ENCODE results near the gene JAML. TPM values are rescaled to one million over a fixed set of nuclear protein-coding genes. Genes with fewer than 3 reads are reported as not detected.

JAML gene
- total RNA-seq, 1 donor from 2014 or later: 0.09 TPM

DNA sequence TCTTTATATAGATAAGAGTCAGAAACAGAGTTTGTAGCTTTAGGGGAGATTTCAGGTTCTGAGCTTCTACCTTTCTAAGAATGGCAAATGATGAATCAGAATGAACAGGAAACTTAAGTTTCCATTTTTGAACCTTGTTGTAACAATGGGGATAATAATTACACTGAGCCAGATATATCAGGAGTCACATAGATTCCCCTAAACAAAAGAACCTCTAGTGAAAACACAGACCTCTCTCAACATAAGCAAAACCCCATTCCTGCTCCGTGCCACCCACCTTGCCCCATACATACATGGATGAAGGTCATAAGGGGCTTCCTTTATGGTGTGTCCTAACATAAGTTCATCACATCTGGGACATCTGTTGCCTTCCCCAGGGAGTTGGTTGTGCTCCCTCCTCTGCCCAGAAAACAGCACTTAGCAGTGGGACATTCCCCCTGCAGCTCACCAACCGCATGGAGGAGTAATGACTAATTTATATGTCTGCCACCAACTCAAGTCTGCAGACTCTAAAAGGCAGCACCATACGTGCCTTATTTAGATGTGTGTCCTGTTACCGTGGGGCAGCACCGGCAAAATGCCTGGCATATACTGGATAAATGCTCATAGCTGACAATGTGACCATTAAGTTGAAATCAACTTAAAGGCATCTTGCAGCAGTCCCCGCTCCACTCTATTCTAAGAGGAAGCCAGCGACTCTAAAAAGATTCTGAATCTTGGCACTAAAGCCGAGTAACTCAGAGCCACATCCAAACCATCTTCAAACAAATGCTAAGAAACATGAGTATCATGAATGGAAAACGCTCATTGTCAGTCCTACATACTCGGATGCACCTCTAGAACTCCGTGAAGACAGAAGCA, 8.0 kb downstream of the JAML start:
- Mint-ChIP-seq H3K36me3 (no peaks in the 10 kb centered on the region), H3K9me3 (no peaks in the 10 kb centered on the region), H3K27me3 (ENCODE audit: insufficient read depth, low read depth) (no peaks in the 10 kb centered on the region), H3K27ac (no peak overlapping the region), H3K4me1 (peaks cover 15% of the 10 kb centered on the region), H3K4me3 (no peak overlapping the region)
- Histone ChIP-seq H3K79me2 (ENCODE audit: low read depth) (no peaks in the 10 kb centered on the region), H3F3A (ENCODE audit: low read depth) (peaks cover 19% of the 10 kb centered on the region), H3K9ac (no peak overlapping the region), H4K20me1 (ENCODE audit: low read depth) (no peaks in the 10 kb centered on the region), H3K9me3 (ENCODE audit: low read depth) (no peaks in the 10 kb centered on the region), H3K4me2 (no peak overlapping the region), H3K27ac (no peak overlapping the region), H3K36me3 (no peaks in the 10 kb centered on the region), H2AFZ (replicated peaks) (peak overlapping the region; percentile 22), H3K27me3 (no peaks in the 10 kb centered on the region), H3K4me1 (peaks cover 24% of the 10 kb centered on the region), H3K4me3 (no peak overlapping the region)
- TF ChIP-seq, protein P1, sequence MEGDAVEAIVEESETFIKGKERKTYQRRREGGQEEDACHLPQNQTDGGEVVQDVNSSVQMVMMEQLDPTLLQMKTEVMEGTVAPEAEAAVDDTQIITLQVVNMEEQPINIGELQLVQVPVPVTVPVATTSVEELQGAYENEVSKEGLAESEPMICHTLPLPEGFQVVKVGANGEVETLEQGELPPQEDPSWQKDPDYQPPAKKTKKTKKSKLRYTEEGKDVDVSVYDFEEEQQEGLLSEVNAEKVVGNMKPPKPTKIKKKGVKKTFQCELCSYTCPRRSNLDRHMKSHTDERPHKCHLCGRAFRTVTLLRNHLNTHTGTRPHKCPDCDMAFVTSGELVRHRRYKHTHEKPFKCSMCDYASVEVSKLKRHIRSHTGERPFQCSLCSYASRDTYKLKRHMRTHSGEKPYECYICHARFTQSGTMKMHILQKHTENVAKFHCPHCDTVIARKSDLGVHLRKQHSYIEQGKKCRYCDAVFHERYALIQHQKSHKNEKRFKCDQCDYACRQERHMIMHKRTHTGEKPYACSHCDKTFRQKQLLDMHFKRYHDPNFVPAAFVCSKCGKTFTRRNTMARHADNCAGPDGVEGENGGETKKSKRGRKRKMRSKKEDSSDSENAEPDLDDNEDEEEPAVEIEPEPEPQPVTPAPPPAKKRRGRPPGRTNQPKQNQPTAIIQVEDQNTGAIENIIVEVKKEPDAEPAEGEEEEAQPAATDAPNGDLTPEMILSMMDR (IDR thresholded peaks at IDR 0.05): no peak
- TF ChIP-seq EZH2 (IDR thresholded peaks at IDR 0.05) (no peak), EZH2phosphoT487 (IDR thresholded peaks at IDR 0.05) (no peak)
- DNase-seq (ENCODE audit: low spot score): no peak

DNA sequence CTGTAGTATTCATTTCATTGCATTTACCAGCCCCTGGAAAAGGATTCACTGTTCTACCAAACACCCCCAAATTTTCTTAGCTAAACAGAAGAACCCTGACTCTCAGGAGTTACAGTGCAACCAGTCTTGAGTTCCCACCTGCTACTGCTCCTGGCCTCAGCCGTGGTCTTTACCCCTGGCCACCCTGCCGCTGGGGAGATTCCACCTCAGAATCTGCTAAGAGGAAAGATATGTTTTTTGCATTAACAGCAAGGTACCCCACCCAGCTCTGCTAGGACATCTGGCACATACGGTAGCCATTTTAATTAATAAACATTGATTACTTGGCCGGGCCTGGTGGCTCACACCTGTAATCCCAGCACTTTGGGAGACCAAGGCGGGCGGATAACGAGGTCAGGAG, 9.0 kb downstream of the JAML start:
- H3K27me3 ChIP-seq: no peaks in the 10 kb centered on the region
- H3K4me1 ChIP-seq: peaks cover 35% of the 10 kb centered on the region
- H3K27ac ChIP-seq: no peak overlapping the region
- no peak overlapping the region for H3K4me3 ChIP-seq
- Mint-ChIP-seq H3K27me3 (ENCODE audit: insufficient read depth, low read depth) (peaks cover 5% of the 10 kb centered on the region), H3K4me1 (peaks cover 21% of the 10 kb centered on the region), H3K9me3 (no peaks in the 10 kb centered on the region), H3K27ac (no peak overlapping the region), H3K36me3 (no peaks in the 10 kb centered on the region), H3K4me3 (no peak overlapping the region)
- H3K9me3 ChIP-seq (ENCODE audit: low read depth): no peaks in the 10 kb centered on the region
- no peak overlapping the region for H3K4me2 ChIP-seq
- H3K9ac ChIP-seq: no peak overlapping the region
- H3K79me2 ChIP-seq (ENCODE audit: low read depth): no peaks in the 10 kb centered on the region
- H3F3A ChIP-seq (ENCODE audit: low read depth): peaks cover 30% of the 10 kb centered on the region
- H3K36me3 ChIP-seq: no peaks in the 10 kb centered on the region
- no peak for DNase-seq (ENCODE audit: low spot score)
- no peak for TF ChIP-seq EZH2phosphoT487 (IDR thresholded peaks at IDR 0.05)
- TF ChIP-seq EZH2 (IDR thresholded peaks at IDR 0.05): no peak
- H2AFZ ChIP-seq (replicated peaks): no peak overlapping the region
- H4K20me1 ChIP-seq (ENCODE audit: low read depth): no peaks in the 10 kb centered on the region

DNA sequence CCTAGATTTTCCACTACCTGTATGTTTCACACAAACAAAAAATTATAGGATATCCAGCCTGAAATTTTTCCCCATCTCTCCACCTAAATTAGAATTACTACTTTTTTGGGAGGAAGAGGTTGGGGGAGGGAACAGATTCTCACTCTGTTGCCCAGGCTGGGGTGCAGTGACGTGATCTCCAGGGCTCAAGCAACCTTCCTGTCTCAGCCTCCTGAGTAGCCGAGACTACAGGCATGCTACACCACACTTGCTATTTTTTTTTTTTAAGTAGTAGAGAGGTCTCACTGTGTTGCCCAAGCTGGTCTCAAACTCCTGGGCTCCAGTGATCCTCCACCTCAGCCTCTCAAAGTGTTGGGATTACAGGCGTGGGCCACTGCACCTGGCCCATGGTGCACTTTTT, 9.5 kb downstream of the JAML start:
- H3F3A ChIP-seq (ENCODE audit: low read depth): peaks cover 35% of the 10 kb centered on the region
- no peak overlapping the region for H3K4me3 ChIP-seq
- Mint-ChIP-seq H3K4me3 (no peak overlapping the region), H3K9me3 (no peaks in the 10 kb centered on the region), H3K36me3 (no peaks in the 10 kb centered on the region), H3K27me3 (ENCODE audit: insufficient read depth, low read depth) (peaks cover 5% of the 10 kb centered on the region), H3K4me1 (peaks cover 26% of the 10 kb centered on the region), H3K27ac (no peak overlapping the region)
- no peaks in the 10 kb centered on the region for H3K36me3 ChIP-seq
- DNase-seq (ENCODE audit: low spot score): no peak
- peaks cover 40% of the 10 kb centered on the region for H3K4me1 ChIP-seq
- H3K4me2 ChIP-seq: no peak overlapping the region
- H4K20me1 ChIP-seq (ENCODE audit: low read depth): no peaks in the 10 kb centered on the region
- no peaks in the 10 kb centered on the region for H3K9me3 ChIP-seq (ENCODE audit: low read depth)
- H3K27me3 ChIP-seq: no peaks in the 10 kb centered on the region
- no peaks in the 10 kb centered on the region for H3K79me2 ChIP-seq (ENCODE audit: low read depth)
- TF ChIP-seq EZH2phosphoT487 (IDR thresholded peaks at IDR 0.05) (no peak), EZH2 (IDR thresholded peaks at IDR 0.05) (no peak)
- TF ChIP-seq, protein P1 (IDR thresholded peaks at IDR 0.05): no peak
- no peak overlapping the region for H3K9ac ChIP-seq
- H2AFZ ChIP-seq (replicated peaks): no peak overlapping the region
- H3K27ac ChIP-seq: no peak overlapping the region
